ENCODE measurements around the gene EGFL6.
"Not testable (repeated sequence)": the region's sequence is repeated elsewhere in the genome, so short reads cannot be mapped to it uniquely, and the experiment has no call there.

The EGFL6 gene

GRCh38 chrX:13654116-13654515 lies 84.7 kb downstream of the EGFL6 start:
- no peak for ATAC-seq

GRCh38 chrX:13655674-13656073 lies 86.3 kb downstream of the EGFL6 start:
- ATAC-seq, result no peak

DNA sequence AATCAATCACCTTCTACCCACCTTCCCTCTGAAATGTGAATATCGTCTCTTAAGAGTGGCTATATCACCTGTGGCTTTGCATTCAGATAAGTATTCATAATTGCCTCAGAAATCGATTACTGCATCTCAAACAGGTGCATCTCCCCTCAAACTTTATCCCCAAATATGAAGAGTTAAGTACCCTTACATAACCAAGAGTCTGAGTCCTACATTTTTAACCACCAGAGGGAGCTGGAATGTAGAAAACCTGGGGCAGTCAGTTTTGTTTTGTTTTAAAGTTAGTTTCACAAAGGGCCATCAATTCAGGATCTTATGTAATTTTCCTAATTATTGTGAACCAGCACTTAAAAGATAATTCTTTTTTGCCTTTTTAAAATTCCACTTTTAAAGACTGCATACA lies 89.2 kb downstream of the EGFL6 start:
- ATAC-seq, result no peak

DNA sequence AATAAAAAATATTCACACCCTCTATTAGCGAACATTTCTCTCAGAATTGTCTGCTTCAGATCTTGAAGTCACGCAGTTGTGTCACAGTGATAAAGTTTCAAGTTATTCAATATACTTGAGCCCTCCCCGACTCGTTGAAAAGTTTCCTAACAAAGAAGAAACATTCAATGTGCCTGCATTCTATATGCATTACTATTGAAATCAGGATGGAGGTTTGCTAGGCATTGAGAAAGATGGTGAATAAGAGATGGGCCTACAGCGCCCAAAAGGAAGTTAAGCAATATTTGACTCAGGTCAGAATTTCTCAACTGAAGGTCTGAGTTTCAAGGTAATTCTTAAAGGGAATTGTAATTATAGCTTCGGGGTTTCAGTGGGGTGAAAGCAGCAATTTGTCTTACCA lies 89.7 kb downstream of the EGFL6 start:
- ATAC-seq, result no peak

GRCh38 chrX:13661735-13662288 lies 92.4 kb downstream of the EGFL6 start:
- ATAC-seq, result peak; percentile 78 to 92

- no peak for ATAC-seq
Measured at GRCh38 chrX:13662355-13662791, 93.0 kb downstream of the EGFL6 start.

GRCh38 chrX:13664020-13664419 lies 94.6 kb downstream of the EGFL6 start:
- ATAC-seq, result no peak

DNA sequence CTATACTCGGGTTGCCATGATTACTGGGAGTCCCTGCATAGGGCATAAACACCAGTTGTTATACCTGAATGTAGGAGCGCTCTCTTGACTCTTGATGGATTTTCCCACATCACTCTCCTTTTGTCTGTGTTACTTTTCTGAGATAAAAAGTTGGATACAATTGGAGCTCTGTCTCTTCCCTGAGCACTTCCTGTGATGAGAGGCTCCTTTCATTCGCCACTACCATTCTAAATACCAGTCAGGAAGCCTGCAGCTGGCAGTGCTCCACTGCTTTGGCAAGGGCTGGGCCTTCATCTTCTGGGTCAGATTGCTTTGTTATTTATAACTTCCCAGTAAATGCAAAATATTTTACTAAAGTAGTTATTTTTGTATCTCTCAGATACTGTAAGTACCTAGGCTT lies 97.4 kb downstream of the EGFL6 start:
- no peak for ATAC-seq

DNA sequence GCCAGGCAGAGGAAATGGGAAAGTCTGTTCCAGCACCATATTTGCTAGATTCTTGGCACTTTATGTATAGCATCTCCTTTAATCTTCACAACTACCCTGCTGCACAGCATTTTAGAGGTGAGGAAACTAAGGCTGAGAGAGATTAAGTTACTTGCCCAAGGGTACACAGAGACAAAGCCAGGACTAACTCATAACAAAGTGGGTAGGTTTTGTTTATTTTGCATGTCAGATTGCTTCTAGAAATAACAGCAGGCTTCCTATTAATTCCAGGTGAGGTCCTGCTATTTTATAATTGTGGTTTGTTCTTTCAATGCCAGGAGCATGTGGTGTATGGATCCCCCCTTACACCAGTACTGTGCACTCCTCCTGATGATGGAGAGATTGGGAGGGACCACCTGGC lies 98.5 kb downstream of the EGFL6 start:
- no peak for ATAC-seq

DNA sequence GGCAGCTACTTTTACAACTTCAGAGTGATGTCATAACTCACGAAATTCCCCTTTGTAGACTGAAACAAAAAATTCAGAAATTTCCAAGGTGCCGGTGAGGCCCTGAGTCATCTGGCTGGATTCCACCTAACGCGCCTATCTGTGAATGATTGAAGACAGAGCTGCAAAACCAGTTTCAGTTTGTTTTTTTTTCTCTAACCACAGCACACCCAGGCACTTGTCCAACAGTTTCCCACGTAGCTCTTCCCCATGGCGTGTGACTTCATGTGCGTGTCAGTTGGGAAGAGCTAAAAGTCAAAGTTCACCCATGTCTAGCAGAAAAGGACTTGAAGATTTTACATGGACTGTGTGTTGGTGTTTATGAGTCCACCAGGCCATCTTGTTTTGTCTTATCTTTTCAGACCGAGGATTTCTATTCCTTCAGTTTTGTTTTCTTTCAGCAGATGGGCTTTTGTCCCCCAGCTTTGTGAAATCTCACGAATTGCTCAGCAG lies 99.9 kb downstream of the EGFL6 start:
- ATAC-seq, result peak; percentile 83 to 84

DNA sequence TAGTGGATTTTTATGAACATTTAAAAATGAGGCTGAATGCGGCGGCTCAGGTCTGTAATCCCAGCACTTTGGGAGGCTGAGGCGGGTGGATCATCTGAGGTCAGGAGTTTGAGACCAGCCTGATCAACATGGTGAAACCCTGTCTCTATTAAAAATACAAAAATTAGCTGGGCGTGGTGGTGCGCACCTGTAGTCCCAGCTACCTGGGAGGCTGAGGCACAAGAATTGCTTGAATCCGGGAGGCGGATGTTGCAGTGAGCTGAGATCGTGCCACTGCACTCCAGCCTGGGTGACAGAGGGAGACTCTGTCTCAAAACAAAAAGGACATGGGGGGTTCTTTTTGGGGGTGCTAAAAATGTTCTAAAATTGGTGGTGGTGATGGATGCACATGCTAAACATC lies 100.4 kb downstream of the EGFL6 start:
- ATAC-seq, result peak in 1 of 2 donors; percentile 38

DNA sequence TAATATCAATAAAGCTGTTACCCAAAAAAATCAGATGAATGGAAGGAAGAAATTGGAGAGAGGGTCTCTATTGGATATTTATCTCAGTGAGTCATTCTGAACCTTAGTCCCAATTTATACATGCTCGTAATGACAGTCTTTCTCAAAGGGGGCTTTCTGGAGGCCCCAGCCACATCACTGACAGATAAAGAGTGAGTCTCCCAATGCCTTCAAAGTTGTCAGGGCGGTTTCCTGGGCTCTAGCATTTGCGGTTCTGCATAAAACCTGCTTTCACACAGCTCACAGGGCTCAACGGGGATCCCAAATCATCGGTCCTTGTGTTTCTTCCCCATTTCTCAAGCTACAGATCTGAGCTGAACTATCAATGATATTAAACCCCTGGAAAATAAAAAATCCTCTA lies 100.8 kb downstream of the EGFL6 start:
- no peak for ATAC-seq

DNA sequence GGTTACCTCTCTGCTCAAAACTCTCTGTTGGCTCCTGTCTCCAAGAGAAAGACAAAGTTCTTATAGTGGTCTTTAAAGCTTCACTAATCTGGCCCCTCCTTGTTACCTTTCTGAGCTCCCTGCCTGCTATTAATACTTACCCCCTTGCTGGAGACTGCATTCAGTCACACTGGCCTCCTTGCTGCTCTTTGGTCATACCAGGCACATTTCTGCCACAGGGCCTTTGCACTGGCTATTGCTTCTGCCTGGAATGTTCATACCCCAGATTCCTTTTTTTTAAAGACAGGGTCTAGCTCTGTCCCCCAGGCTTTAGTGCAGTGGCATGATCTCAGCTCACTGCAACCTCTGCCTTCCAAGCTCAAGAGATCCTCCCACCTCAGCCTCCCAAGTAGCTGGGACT lies 103.6 kb downstream of the EGFL6 start:
- no peak for ATAC-seq

DNA sequence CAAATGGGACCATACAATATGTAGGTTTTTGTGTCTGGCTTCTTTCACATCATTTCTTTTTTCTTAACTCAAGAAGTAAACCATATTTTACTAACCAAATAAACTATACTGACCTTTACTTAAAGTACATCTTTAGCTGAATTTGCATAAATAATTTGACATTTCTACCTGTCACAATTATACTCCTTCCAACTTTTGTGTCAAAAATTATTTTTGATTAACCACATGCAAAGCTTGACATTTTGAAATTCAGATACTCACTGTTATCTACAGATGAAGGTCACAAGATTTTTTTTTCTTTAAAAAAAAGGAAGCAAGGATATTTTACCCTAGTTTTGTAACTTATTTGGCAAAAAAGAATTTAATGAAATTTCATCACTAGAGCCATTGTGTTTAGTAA lies 107.5 kb downstream of the EGFL6 start:
- no peak for ATAC-seq

GRCh38 chrX:13679700-13680099 lies 110.3 kb downstream of the EGFL6 start:
- ATAC-seq, result not testable (repeated sequence)

GRCh38 chrX:13681595-13681994 lies 112.2 kb downstream of the EGFL6 start:
- no peak for ATAC-seq
